Ovary (tissue), 3 donors: ENCODE measurements around the gene AMMECR1.

Experiments used
- EP300 ChIP-seq: sonication (generic); formaldehyde crosslinking; IDR thresholded peaks from one replicate; pipeline ENCODE4 v1.6.1; 2017; ENCODE audit warnings: antibody characterized with exemption
- POLR2A ChIP-seq: fragments of 450-650 bp; IDR thresholded peaks from one replicate; pipeline ENCODE4 v1.6.1; 2017; ENCODE audit warnings: antibody characterized with exemption, mild to moderate bottlenecking, moderate library complexity
- TF ChIP-seq, protein P1 (sequence below), 3 donors: fragments of 450-650 bp in 2 of 3; fragments of 200-600 bp in 1 of 3; IDR thresholded peaks; one replicate each; pipeline versions ENCODE4 v1.5.1 to v1.8.0; 2016 to 2022; ENCODE audit warnings: antibody characterized with exemption in 3 of 3, mild to moderate bottlenecking in 1 of 3
- donor health status: DM: no; HTN: no; CAD: no.

- TF ChIP-seq, protein P1, sequence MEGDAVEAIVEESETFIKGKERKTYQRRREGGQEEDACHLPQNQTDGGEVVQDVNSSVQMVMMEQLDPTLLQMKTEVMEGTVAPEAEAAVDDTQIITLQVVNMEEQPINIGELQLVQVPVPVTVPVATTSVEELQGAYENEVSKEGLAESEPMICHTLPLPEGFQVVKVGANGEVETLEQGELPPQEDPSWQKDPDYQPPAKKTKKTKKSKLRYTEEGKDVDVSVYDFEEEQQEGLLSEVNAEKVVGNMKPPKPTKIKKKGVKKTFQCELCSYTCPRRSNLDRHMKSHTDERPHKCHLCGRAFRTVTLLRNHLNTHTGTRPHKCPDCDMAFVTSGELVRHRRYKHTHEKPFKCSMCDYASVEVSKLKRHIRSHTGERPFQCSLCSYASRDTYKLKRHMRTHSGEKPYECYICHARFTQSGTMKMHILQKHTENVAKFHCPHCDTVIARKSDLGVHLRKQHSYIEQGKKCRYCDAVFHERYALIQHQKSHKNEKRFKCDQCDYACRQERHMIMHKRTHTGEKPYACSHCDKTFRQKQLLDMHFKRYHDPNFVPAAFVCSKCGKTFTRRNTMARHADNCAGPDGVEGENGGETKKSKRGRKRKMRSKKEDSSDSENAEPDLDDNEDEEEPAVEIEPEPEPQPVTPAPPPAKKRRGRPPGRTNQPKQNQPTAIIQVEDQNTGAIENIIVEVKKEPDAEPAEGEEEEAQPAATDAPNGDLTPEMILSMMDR (IDR thresholded peaks at IDR 0.05): no peak
- no peak for TF ChIP-seq POLR2A
- TF ChIP-seq EP300: no peak
Observed at GRCh38 chrX:110315551-110315950, 2.3 kb downstream of the AMMECR1 start.
